MV-4-11 (cell line): ENCODE data around the gene ZMYND12.
"Not testable (repeated sequence)": the region's sequence is repeated elsewhere in the genome, so short reads cannot be mapped to it uniquely, and the experiment has no call there.

Experiments used
- DNase-seq: peaks from one replicate; lab custom pipeline; 2025; lab: John Stamatoyannopoulos, UW

ZMYND12 gene

DNA sequence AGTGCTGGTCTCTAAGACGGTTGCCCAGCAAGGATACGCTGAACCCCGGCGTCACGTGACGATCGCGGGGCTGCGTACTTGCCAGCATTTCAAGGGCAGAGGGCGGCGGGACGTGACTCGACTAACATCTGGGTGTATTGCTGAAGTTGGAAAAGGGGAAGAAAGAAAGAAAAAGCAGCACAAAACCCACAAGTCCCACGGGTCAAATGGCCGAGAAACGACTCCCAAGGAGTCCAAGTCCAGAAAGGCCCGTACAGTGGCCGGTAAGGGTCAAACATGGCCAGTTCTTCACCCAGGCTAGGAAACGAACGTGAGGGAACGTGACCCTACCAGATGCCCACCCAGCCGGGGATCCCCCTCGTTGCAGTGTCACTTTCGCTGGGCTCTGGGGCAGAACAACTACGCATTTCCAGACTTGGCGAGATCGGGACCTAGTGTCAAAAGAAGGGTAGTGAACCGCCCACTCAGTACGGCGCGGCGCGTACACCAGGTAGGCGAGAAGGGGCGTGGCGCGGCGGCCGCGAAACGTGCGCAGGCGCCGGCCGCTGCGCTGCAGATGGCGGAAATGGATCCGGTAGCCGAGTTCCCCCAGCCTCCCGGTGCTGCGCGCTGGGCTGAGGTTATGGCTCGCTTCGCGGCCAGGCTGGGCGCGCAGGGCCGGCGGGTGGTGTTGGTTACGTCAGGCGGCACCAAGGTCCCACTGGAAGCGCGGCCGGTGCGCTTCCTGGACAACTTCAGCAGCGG, at the start of gene ZMYND12, which contains the start of gene PPCS:
TSS of gene ZMYND12 (minus strand) at position 13 of the 744 bp plus-strand sequence. CDS start 25 bp downstream, outside the sequence.
TSS of gene PPCS (plus strand) at position 534 of the 744 bp plus-strand sequence. CDS start at position 557, 23 bp downstream.
- DNase-seq = peak; percentile 85

- DNase-seq = no peak
Measured at GRCh38 chr1:42504535-42505128, 48.8 kb upstream of the ZMYND12 start.

DNA sequence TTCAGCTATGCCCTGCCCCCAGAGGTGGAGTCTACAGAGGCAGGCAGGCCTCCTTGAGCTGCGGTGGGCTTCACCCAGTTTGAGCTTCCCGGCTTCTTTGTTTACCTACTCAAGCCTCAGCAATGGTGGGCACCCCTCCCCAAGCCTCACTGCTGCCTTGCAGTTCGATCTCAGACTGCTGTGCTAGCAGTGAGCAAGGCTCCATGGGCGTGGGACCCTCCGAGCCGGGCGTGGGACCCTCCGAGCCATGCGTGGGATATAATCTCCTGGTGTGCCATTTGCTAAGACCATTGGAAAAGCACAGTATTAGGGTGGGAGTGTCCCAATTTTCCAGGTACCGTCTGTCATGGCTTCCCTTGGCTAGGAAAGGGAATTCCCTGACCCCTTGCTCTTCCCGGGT, 46.2 kb upstream of the ZMYND12 start:
- not testable (repeated sequence) for DNase-seq

- DNase-seq = no peak
Measured at GRCh38 chr1:42490237-42490636, 34.4 kb upstream of the ZMYND12 start.

- no peak for DNase-seq
Measured at GRCh38 chr1:42484382-42484781, 28.6 kb upstream of the ZMYND12 start.

DNA sequence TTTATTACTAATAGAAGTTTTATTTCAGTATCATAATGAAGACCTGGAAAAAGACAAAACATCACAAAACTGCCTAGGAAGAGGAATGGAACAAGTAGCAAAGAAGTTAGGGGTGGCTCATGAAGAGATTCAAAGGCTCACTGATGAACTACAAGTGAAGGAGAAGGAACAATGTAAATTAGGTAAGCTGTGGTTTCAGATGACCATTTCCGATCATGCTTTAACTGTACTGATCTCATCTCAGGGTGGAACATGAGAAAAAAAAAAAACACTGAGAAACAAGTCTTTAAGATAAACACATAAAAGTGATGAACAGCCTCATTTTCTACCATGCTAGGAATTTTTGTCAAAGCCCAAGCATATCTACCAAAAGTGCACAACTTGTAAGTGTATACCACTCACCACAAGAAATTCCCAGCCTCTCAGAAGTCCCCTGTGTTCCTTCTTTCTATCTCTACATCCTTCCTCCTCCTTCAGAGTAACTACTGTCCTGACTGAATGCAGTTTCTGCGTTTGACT, 26.9 kb upstream of the ZMYND12 start:
- DNase-seq = no peak

DNA sequence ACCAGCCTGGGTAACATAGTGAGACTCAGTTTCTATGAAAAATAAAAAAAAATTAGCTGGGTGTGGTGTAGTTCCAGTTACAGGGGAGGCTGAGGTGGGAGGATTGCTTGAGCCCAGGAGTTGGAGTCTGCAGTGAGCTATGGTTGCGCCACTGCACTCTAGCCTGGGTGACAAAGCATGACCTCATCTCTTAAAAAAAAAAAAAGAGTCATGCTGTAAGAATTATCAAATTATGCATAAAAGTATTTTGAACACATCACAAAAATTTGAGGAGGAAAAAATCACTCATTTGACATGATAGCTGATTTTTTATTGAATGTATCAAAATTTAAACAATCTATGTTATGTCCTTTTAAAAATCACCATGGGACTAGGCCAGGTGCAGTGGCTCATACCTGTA, 25.1 kb upstream of the ZMYND12 start:
- no peak for DNase-seq

DNA sequence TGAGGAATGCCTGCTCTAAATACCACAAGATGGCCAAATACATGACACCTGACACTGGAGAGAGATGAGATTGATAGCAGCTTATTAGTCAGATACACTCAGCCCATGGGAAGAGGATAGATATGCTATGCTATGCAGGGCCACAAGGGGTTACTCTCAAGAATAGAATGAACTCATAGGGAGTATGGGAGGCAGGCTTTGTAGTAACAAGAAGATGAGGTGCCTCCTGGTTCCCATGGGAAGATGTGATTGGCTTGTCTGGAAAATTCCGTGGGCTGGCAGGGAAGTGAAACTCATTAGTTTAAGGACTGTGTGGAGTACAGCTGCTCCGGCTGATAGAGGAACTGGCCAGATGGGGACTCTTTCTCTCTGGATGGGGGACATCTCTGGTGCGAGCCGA, 23.8 kb upstream of the ZMYND12 start:
- DNase-seq = peak; percentile 56

- DNase-seq = no peak
Measured at GRCh38 chr1:42477775-42478174, 22.0 kb upstream of the ZMYND12 start.

GRCh38 chr1:42477354-42477753, 21.5 kb upstream of the ZMYND12 start:
- DNase-seq = not testable (repeated sequence)

DNA sequence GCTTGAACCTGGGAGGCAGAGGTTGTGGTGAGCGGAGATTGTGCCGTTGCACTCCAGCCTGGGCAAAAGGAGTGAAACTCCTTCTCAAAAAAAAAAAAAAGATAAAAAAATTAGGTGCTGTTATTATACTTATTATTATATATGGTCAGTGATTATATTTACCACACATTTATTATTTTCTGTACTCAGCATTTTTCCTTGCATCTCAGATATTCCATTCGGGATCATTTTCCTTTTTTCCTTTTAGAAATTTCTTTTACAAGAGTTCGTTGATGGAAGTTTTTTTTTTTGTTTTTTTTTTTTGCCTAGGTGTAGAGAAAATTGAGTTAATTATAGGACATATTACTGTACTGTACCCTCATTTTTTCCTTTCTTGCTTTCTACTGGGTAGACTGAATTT, 20.8 kb upstream of the ZMYND12 start:
- no peak for DNase-seq

DNA sequence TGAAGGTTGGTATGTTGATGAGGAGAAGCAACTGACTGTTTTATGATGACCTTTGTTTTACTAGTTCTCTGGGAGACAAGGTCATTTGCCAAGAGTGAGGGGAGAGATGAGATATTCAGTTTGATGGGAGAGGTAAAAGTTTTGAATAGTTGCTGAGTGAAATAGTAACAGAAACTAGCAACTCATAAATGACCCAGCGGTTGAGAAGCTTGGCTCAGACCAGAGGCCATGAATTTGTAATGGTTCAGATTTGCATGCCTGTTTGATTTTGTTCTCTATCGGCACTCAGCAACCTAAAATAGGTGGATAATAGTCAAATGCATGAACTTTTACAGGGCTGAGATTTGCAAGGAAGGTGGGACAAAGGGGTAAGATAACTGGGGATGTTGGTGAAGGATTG, 13.9 kb upstream of the ZMYND12 start:
- DNase-seq = no peak

GRCh38 chr1:42466030-42466429, 10.2 kb upstream of the ZMYND12 start:
- DNase-seq = no peak

DNA sequence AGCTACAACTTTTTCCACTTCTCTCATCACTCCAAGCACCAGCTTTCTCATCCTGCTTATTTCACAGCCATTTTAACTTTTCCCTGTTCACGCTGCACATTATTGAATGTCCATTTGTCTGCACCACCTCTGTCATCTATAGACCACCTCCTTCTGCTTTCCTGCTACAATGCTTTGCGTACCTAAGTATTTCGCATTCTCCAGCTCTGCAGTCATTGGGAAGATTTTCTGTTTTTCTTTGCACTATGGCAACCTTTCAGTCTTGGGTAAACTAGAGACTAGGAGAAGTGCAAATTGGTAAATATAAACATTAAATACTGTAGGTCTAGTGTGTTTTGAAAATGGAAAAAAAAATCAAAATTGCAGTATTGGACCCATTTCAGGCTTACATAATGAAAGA, 8.1 kb upstream of the ZMYND12 start:
- no peak for DNase-seq

GRCh38 chr1:42462828-42463763, 7.3 kb upstream of the ZMYND12 start, which contains the start of gene CCDC30:
Gene CCDC30, plus strand, starts transcription at chr1:42463286. Its CDS starts 17,266 bp downstream, at chr1:42480552.
- peak; percentile 100 for DNase-seq

DNA sequence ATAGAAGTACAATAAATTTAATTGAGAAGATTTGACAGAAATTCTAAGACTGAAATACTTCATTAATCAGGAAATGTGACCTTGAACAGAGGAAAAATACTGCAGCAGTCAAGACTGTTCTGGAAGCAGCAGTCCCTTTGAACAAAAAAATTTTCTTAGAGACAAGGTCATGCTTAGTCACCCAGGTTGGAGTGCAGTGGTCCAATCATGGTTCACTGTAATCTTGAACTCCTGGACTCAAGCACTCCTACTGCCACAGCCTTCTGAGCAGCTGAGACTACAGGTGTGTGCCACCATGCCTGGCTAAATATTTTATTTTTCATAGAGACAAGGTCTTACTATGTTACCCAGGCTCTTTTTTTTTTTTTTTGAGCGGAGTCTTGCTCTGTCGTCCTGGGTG, 5.4 kb upstream of the ZMYND12 start:
- no peak for DNase-seq

GRCh38 chr1:42456754-42457089, 900 bp upstream of the ZMYND12 start:
- peak; percentile 56 for DNase-seq

DNA sequence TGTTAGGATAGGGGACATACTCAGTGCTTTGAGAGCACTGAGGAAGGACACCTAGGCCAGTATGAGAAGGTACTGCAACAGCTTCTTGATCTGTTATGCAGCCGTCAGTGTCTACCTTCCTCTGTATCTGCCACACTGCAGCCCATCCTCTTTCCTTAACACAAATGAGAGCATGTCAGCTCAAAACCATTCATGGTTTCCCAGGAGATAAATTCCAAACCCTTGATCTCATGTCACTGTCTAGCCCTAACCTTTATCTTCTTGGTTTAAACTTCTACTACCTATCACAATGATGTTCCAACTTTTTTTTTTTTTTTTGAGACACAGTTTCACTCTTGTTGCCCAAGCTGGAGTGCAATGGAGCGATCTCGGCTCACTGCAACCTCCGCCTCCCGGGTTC, 1.4 kb downstream of the ZMYND12 start:
- no peak for DNase-seq

DNA sequence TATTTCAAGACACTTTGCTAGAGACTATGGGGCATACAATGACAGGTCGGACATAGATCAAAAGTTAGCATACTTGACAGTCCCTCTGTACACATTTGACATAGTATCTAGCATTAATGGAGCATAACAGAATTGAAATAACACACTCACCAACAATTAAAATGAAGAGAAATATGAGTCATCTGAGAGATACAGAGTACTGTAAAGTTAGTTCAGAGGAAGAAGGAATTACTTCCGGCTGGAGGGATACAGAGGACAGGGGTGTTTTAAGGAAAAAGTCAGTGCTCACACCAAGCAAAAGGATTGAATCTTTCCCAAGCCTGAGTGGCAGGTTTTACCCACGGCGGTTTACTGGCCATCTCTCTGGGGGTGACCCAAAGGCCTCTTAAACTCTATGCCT, 2.4 kb downstream of the ZMYND12 start:
- DNase-seq = no peak

GRCh38 chr1:42450061-42450460, 5.8 kb downstream of the ZMYND12 start:
- no peak for DNase-seq

DNA sequence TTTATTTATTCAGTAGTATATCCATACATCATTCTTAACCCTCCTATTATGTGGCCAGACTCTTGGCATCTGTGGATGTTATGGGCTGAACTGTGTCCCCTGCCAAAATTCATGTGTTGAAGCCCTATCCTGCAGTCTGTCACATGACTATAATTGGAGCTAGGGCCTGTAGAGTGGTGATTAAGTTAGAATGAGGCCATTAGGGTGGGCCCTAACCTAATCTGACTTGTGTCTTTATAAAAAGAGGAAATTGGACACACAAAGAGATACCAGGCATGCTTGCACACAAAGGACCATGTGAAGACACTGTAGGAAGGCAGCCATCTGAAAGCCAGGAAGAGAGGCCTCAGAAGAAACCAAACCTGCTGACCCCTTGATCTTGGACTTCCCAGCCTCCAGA, 6.6 kb downstream of the ZMYND12 start:
- DNase-seq = peak; percentile 12

- peak; percentile 64 for DNase-seq
Measured at GRCh38 chr1:42442662-42443061, 13.2 kb downstream of the ZMYND12 start.
